Central memory CD4-positive, alpha-beta T cell (primary cell): ENCODE results near the gene HSF2.

Experiments
- DNase-seq: peaks from one replicate; pipeline ENCODE4 v3.0.0; 2022
- total RNA-seq, 3 experiments: gene quantifications; one replicate each; lab custom pipeline; 2026; lab: John Stamatoyannopoulos, UW

HSF2 gene
- 27.3 to 42.1 (median 31.0) reads per million in 3 experiments for total RNA-seq

- peak; percentile 93 for DNase-seq
These were observed at the start of gene HSF2 for GRCh38 chr6:122399348-122400120. Gene HSF2 (plus strand): TSS chr6:122399652. CDS start chr6:122399738, 86 bp downstream.

- no peak for DNase-seq
These were observed 46.3 kb upstream of the HSF2 start for GRCh38 chr6:122352981-122353664.

- DNase-seq, result no peak
These were observed 38.6 kb upstream of the HSF2 start for GRCh38 chr6:122360809-122361208.

GRCh38 chr6:122361314-122361979 is 38.0 kb upstream of the HSF2 start:
- DNase-seq, result no peak

- DNase-seq, result no peak
These were observed 35.5 kb upstream of the HSF2 start for GRCh38 chr6:122363769-122364483.

DNA sequence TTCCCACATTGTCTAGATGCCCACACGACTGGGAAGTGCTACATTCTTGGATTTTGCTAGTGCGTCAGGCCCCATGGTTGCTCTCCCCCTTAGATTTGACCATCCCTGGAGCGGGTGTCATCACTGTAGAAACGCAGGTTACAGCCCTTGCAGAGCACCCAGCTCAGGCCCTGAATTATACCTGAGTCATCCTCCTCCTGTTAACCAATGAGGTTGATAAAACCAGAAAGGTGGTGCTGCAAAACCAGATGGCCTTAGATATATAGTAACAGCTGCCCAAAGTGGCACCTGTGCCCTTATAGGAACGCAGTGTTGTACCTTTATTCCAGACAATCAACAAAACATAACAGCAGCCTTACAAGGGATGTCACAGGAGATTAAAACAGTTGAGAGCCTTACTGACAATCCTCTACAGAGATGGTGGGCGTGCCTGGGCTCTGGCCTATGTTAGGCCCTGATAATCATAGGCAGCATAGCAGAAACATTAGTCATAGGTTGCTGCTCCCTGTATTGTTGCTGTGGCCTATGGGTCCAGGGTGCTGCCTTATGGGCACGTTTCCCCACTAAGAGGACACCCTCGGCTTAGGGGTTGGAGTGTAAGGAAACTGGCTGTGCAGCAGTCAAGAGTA is 33.6 kb upstream of the HSF2 start:
- no peak for DNase-seq

DNA sequence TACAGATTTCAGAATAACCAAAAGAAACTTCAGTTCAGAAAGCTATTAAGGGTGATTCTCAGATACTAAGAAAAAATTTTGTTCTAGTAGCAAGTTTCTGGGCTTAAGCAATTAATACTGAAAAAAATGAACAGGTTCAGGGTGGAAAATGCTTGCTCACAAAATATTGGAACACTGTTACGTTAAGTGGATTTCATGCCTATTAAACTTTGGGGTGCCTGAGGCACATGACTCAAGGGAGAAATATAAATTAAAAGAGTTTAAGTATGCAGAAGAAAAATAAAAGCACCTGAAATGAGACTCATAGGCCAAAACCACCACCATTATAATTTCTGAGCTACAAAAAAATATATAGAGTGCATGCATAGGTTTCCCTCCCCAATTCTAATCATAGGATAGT is 32.3 kb upstream of the HSF2 start:
- no peak for DNase-seq

DNA sequence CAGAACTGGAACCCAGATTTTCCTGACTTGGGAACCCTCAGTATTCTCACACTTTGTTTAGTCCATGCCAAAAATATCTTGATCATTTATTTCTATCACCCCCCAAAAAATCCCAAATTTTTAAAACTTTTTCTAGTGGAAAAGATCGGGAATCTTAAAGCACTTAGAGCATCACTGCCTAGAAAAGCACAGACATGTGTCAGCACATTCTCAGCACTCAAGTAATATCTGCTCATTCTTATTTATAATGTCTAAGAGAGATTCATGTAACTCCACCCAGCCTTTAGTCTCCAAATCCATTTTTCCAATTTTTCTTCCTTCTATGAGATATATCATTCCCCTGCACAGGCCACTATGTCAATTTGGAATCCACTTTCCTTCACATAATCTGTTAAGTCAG is 29.9 kb upstream of the HSF2 start:
- no peak for DNase-seq

- no peak for DNase-seq
These were observed 26.8 kb upstream of the HSF2 start for GRCh38 chr6:122372647-122373046.

DNA sequence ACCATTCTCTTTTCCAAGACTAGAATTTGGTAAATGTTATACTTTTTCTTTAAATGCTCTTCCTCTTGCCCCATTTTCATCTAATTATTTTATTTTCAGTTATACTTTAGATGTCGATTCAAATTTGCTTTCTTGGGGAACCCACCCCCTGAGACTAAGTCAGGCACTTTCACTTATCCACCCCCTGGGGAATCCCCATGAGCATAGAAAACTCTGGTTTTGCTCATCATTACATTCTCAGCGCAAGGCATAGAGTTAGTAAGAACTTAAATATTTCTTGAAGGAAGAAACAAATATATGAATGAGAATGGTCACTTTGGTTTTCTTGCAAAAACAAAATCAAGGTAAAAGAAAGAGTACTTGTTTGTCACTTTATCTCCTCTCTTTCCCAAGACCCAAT is 25.1 kb upstream of the HSF2 start:
- DNase-seq, result no peak

GRCh38 chr6:122376246-122376645 is 23.2 kb upstream of the HSF2 start:
- no peak for DNase-seq

DNA sequence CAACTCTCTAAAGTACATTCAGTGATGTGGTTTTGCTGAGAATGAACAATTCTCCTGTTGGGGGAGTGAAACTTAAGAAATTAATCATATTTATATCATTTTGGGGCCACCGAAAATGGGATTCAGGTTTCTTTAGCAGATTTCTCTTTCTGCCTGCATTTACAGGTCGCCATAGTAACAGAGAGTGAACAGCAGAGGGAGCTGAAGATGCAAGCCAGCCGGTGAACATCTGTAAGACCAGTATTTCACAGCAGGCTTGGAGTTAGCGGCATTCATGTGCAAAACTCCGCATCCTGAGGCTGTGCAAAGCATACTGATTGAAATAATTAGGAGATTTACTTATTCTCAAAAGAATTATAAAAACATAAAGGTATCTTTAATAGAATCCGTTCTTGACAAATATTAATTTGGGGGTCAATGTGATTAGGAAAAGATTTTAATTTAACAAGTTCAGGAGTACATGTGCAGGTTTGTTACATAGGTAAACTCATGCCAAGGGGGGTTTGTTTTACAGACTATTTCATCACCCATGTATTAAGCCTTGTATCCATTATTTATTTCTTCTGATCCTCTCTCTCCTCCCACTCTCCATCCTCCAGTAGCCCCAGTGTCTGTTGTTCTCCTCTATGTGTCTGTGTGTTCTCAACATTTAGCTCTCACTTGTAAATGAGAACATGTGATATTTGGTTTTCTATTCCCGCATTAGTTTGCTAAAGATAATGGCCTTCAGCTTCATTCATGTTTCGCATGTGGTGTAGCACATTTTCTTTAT is 17.8 kb upstream of the HSF2 start:
- DNase-seq, result peak; percentile 61

GRCh38 chr6:122385857-122386612 is 13.4 kb upstream of the HSF2 start:
- no peak for DNase-seq

DNA sequence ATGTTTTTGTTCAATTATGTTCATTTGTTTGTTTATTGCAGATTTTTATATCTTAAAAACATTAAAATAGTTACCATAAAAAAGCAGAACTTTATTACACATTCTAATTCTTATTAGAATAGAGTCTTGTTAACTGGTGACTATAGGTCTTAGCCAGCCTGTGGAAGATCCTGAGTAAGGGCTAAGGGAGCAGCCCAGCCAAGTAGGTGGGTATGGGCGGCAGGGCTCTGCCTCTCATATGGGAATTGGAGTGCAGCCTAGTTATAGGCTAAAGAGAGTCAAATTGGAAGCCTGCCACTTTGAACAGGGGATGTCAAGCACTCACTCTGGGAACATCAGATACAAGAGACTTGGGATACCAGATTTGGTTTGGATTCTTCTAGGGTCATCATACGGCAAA is 10.5 kb upstream of the HSF2 start:
- no peak for DNase-seq

GRCh38 chr6:122389704-122390372 is 9.6 kb upstream of the HSF2 start:
- DNase-seq, result no peak

DNA sequence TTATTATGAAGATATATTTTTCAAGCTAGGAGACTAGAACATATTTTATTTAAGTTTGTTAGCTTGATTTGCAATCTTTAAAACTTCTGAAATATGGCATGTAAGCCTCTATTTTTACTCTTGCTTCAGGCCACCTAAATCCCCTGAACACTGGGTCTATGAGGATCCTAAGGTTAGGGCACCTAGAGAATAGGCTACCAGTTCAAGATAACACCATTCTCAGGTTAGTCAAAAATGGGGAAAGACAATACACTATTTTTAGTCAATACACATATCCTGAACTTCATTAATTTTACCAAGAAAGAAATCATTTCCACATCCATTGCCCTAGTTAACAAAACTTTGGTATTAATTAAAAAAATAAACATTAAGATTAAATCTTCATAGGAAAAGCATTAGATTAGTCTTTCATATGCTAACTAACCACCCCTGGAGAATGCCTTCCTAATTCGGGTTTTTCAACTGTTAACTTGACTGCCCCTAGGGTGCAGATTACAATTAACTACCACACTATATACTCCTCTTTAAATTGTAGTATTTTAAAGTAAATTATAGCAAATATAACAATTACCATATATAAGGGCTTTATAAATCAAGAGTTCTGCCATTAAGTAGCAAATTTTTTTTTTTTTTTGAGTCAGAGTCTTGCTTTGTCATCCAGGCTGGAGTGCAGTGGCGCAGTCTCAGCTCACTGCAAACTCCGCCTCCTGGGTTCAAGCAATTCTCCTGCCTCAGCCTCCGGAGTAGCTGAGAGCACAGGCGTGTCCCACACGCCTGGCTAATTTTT is 6.7 kb upstream of the HSF2 start:
- no peak for DNase-seq

GRCh38 chr6:122393351-122393896 is 6.0 kb upstream of the HSF2 start:
- DNase-seq, result no peak

DNA sequence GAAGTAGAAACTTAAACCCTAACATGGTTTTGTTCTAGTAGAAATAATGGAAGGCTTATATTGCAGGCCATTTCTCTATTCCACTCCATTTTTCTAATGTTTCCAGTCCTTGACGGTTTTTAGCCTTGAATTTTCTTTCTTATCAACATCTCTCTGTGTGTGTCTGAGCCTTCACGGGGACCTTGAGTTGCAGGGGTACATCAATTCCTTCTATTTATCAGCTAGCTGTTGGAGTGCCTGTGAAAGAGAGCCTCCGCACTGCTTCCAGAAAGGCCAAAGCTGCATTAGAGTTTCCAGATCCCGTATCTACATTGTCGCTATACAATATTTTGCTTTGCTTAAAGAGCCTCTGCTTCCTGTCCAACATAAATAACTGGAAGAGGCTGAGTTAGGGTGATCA is 5.4 kb upstream of the HSF2 start:
- DNase-seq, result no peak

GRCh38 chr6:122399055-122399347 is 451 bp upstream of the HSF2 start:
- no peak for DNase-seq

DNA sequence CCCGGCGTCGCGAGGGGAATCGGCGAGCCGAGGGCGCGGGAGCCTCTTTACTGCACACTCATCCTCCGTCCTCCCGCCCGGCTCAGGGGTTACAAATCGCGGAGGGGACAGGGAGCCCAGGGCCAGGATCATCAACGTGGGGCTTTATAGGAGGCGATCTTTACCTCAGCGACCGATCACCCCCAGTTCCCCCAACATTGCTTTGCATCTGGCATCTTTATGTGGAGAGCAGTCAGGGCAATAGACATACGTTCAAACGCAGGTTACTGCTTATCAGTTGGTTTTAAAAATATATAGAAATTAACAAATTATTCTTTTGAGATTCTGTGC is 634 bp downstream of the HSF2 start:
- DNase-seq, result no peak
